GM23338 (cell line): Measurements from ENCODE around the gene ATG2A. TPM values are rescaled to one million over a fixed set of nuclear protein-coding genes. Genes with fewer than 3 reads are reported as not detected.

Source experiments
- ATAC-seq: fragments of 200-7000 bp; cut with Tn5 transposase; 3 replicates; pipeline ENCODE4 v1.9.1; 2020
- DNase-seq: peaks from one replicate; pipeline ENCODE4 v3.0.0-alpha.2; 2015; ENCODE audit warnings: low spot score
- H2AFZ ChIP-seq: fragments of 200-600 bp; sonication (generic); 2 replicates; pipeline ENCODE4 v1.8.0; 2016; ENCODE audit warnings: antibody characterized with exemption, mild to moderate bottlenecking, moderate library complexity
- H3F3A ChIP-seq: fragments of 200-600 bp; sonication (generic); replicated peaks from 2 replicates; pipeline ENCODE4 v1.8.0; 2017; ENCODE audit warnings: antibody characterized with exemption, mixed run types, low read depth
- H3K27ac ChIP-seq: fragments of 200-600 bp; sonication (generic); 2 replicates; pipeline ENCODE4 v1.6.1; 2016; ENCODE audit warnings: low read depth
- H3K27me3 ChIP-seq: fragments of 200-600 bp; sonication (generic); 2 replicates; pipeline ENCODE4 v1.8.0; 2016; ENCODE audit warnings: mild to moderate bottlenecking, mixed run types, moderate library complexity; ENCODE audit not compliant: insufficient read depth
- H3K36me3 ChIP-seq: fragments of 200-600 bp; sonication (generic); 2 replicates; pipeline ENCODE4 v1.8.0; 2016; ENCODE audit warnings: mild to moderate bottlenecking; ENCODE audit not compliant: insufficient read depth
- H3K4me1 ChIP-seq: fragments of 200-600 bp; sonication (generic); 2 replicates; pipeline ENCODE4 v1.8.0; 2016; ENCODE audit warnings: mild to moderate bottlenecking, moderate library complexity; ENCODE audit not compliant: insufficient read depth
- H3K4me2 ChIP-seq: fragments of 200-600 bp; sonication (generic); 2 replicates; pipeline ENCODE4 v1.7.1; 2017; ENCODE audit warnings: mixed run types
- H3K4me3 ChIP-seq: fragments of 200-600 bp; sonication (generic); 2 replicates; pipeline ENCODE4 v1.6.1; 2016; ENCODE audit warnings: mixed run types
- H3K79me2 ChIP-seq: fragments of 200-600 bp; sonication (generic); replicated peaks from 2 replicates; pipeline ENCODE4 v1.8.0; 2017; ENCODE audit warnings: mild to moderate bottlenecking; ENCODE audit not compliant: insufficient read depth
- H3K9me2 ChIP-seq: fragments of 200-600 bp; sonication (generic); 2 replicates; pipeline ENCODE4 v1.8.0; 2017; ENCODE audit not compliant: insufficient read depth
- H4K20me1 ChIP-seq: fragments of 200-600 bp; sonication (generic); replicated peaks from 2 replicates; pipeline ENCODE4 v1.8.0; 2017; ENCODE audit warnings: mild to moderate bottlenecking; ENCODE audit not compliant: insufficient read depth
- H3K27ac Mint-ChIP-seq: 2 replicates; pipeline ENCODE4 v1.8.0; 2020; ENCODE audit warnings: inconsistent platforms, mild to moderate bottlenecking, moderate library complexity, mixed read lengths
- H3K27me3 Mint-ChIP-seq: 3 replicates; pipeline ENCODE4 v1.8.0; 2022; ENCODE audit warnings: low read depth, mild to moderate bottlenecking, moderate library complexity, mixed read lengths, inconsistent platforms; ENCODE audit not compliant: insufficient read depth, poor library complexity
- H3K36me3 Mint-ChIP-seq: 3 replicates; pipeline ENCODE4 v1.8.0; 2021; ENCODE audit warnings: low read depth, mild to moderate bottlenecking, inconsistent platforms, moderate library complexity, mixed read lengths
- H3K4me1 Mint-ChIP-seq: 3 replicates; pipeline ENCODE4 v1.8.0; 2020; ENCODE audit warnings: mild to moderate bottlenecking, inconsistent platforms, mixed read lengths
- H3K4me3 Mint-ChIP-seq: 3 replicates; pipeline ENCODE4 v1.8.0; 2021; ENCODE audit warnings: moderate library complexity, mild to moderate bottlenecking, inconsistent platforms, mixed read lengths
- H3K9me3 Mint-ChIP-seq: 3 replicates; pipeline ENCODE4 v1.8.0; 2020; ENCODE audit warnings: moderate library complexity, mild to moderate bottlenecking, inconsistent platforms, mixed read lengths
- CREB1 ChIP-seq: fragments of 250-450 bp; sonication (Bioruptor Pico); IDR thresholded peaks from 2 replicates; pipeline ENCODE4 v1.5.0; 2020; ENCODE audit warnings: low read depth, mild to moderate bottlenecking, moderate library complexity
- NANOG ChIP-seq: IDR thresholded peaks from 2 replicates; pipeline ENCODE4 v1.6.1; 2016; ENCODE audit warnings: antibody characterized with exemption, borderline replicate concordance
- ZNF331 ChIP-seq: fragments of 250-450 bp; sonication (Bioruptor Pico); IDR thresholded peaks from 2 replicates; pipeline ENCODE4 v1.5.0; 2020; ENCODE audit warnings: low read depth, mild to moderate bottlenecking, moderate library complexity
- ZNF462 ChIP-seq: fragments of 250-450 bp; sonication (Bioruptor Pico); IDR thresholded peaks from 2 replicates; pipeline ENCODE4 v1.5.0; 2020; ENCODE audit warnings: mild to moderate bottlenecking, moderate library complexity
- polyA plus RNA-seq: library from polyadenylated mRNA; unstranded; fragments of >200 nt; fragmentation: Nextera tagmentation; extraction: Ambion mirVana; gene quantifications from 2 replicates; pipeline ENCODE4 v1.2.1, GENCODE V29; 2016
- total RNA-seq: library from RNA; depleted of rRNA; stranded (reverse); fragments of >200 nt; shearing (Covaris generic); gene quantifications from 2 replicates; pipeline ENCODE4 v1.2.3, GENCODE V29; 2014

Gene ATG2A
- total and polyA plus RNA-seq, 2 experiments from 2014 or later: 8.7 to 31.7 TPM

- TF ChIP-seq ZNF462 (CRISPR knock-in tag) (no peak), ZNF331 (CRISPR knock-in tag) (no peak)
These were observed 38.9 kb downstream of the ATG2A start (continued) for GRCh38 chr11:64878223-64878493.

- no peak for DNase-seq
- Histone ChIP-seq H3K4me3 (peak overlapping the region; percentile 98), H3K9me2 (no peaks in the 10 kb centered on the region), H2AFZ (peak overlapping the region; percentile 98), H3F3A (0 out of 2 replicates have a peak, but pooled peaks cover 3% of the 10 kb centered on the region), H4K20me1 (no peaks in the 10 kb centered on the region; the same call in 1 of the 2 replicates), H3K79me2 (peaks cover 21% of the 10 kb centered on the region), H3K36me3 (no peaks in the 10 kb centered on the region), H3K27ac (no peak overlapping the region), H3K4me1 (peaks cover 15% of the 10 kb centered on the region; the same call in 1 of the 2 replicates), H3K4me2 (peak overlapping the region; percentile 93), H3K27me3 (peaks cover 5% of the 10 kb centered on the region; the same call in 1 of the 2 replicates)
- H3K27ac Mint-ChIP-seq: no peak overlapping the region
- H3K36me3 Mint-ChIP-seq: peaks cover 5% of the 10 kb centered on the region; the same call in 1 of the 3 replicates
- H3K4me3 Mint-ChIP-seq: peak overlapping the region; percentile 76
- H3K4me1 Mint-ChIP-seq: peaks cover 29% of the 10 kb centered on the region
- ATAC-seq: peak; percentile 11
- H3K27me3 Mint-ChIP-seq: peaks cover 10% of the 10 kb centered on the region
- TF ChIP-seq NANOG: no peak
- no peak for TF ChIP-seq CREB1 (CRISPR knock-in tag)
- no peaks in the 10 kb centered on the region for H3K9me3 Mint-ChIP-seq
These were observed 39.4 kb downstream of the ATG2A start for GRCh38 chr11:64877390-64878222.
